Dermis blood vessel endothelial cell (primary cell): ENCODE results near the gene LRRC43. TPM values are rescaled to one million over a fixed set of nuclear protein-coding genes. Genes with fewer than 3 reads are reported as not detected.
"Not testable (repeated sequence)": the region's sequence is repeated elsewhere in the genome, so short reads cannot be mapped to it uniquely, and the experiment has no call there.

ENCODE experiments used
- DNase-seq: peaks from one replicate; pipeline ENCODE4 v3.0.0; 2010
- total RNA-seq: library from RNA; depleted of rRNA; stranded (reverse); fragments of >200 nt; gene quantifications from 2 replicates; pipeline ENCODE4 v1.2.3, GENCODE V29; 2014

LRRC43 gene
- total RNA-seq, 1 donor from 2014 or later, result 0.85 TPM

DNA sequence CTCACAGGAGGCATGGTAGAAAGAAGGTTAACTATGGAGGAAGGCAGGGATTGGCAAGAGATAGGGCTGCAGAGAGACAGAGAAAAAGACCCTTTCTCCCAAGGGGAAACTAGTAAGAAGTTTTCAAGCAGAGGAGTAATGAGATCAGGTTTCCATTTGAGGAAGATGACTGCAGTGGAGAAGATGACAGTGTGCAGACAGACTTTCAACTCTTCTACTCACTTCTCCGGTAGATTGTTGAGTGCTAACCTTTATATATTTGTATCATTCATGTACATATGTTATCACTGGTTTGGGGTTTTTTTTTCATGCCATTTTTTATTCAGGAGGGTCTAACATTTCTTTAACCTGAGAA, 14.7 kb downstream of the LRRC43 start:
- DNase-seq, result no peak

- no peak for DNase-seq
Measured at GRCh38 chr12:122199484-122200355, 16.8 kb downstream of the LRRC43 start.

DNA sequence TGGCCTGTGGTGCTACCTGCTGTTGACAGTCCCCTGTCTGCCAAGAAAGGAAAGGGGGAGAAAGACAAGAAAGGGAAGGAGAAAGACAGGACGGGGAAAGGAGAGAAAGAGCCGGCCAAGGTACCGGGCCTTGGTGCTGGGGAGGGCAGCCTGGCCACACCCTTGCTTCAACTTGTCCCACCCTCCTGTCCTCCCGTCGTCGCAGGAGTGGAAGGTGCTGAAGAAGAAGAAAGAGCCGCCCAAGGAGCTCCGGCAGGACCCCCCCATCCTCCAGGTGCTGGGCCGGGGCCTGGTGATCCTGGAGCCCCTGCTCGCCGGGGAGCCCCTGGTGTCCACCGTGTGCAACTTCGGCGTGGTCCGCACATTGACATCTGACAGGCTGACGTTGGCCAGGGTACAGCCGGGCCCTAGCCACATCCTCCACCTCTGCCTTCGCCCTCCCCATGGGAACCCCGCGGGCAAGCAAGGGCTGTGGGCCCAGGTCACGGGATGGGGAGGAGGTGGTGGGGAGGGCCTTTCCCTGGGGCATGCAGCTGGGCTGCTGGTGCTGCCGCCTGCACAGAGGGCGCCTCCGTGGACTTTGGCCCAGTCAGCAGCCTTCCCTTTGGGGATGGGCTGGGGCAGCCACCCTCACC, 17.7 kb downstream of the LRRC43 start:
- no peak for DNase-seq

GRCh38 chr12:122201381-122201780, 18.5 kb downstream of the LRRC43 start:
- DNase-seq, result no peak

GRCh38 chr12:122202017-122202416, 19.1 kb downstream of the LRRC43 start:
- DNase-seq, result no peak

- not testable (repeated sequence) for DNase-seq
Measured at GRCh38 chr12:122202811-122203210, 19.9 kb downstream of the LRRC43 start.

DNA sequence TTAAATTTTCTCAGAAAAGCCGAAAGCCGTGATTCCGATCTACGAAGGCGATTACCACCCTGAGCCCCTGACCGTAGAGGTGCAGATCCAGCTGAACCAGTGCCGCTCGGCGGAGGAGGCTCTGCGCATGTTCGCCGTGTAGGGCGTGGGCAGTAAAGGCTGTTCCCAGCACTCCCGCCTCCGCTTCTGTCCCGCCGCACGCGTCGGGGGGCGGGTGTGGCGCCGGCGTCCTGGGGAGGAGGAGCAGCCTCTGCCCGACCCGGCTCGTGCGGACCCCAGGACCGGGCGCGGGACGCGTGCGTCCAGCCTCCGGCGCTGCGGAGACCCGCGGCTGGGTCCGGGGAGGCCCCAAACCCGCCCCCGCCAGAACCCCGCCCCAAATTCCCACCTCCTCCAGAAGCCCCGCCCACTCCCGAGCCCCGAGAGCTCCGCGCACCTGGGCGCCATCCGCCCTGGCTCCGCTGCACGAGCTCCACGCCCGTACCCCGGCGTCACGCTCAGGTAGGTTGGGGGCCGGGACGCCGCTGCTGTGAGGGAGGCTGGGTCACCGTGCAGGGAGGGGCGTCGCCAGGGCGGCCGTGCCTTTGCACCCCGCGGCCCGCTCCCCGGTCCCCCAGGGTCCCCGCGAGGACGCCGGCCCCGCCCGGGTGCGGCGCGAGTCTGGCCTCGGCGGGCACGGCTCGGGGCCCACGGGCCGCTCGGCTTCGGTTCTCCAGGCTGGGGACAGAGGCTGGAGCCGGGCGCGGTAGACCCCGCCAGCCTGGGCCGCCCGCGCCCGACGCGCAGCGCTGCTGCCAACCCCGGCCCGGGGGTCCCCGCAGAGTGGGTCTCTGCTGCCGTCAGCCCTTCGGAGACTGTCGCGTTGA, 20.6 kb downstream of the LRRC43 start, which contains the start of gene B3GNT4:
Gene B3GNT4, plus strand, starts transcription at position 409 of the 866 bp plus-strand sequence. CDS start 910 bp downstream, outside the sequence.
- peak; percentile 48 for DNase-seq

- no peak for DNase-seq
Measured at GRCh38 chr12:122204167-122205052, 21.5 kb downstream of the LRRC43 start.

GRCh38 chr12:122205053-122205925, 22.4 kb downstream of the LRRC43 start:
- DNase-seq, result no peak

DNA sequence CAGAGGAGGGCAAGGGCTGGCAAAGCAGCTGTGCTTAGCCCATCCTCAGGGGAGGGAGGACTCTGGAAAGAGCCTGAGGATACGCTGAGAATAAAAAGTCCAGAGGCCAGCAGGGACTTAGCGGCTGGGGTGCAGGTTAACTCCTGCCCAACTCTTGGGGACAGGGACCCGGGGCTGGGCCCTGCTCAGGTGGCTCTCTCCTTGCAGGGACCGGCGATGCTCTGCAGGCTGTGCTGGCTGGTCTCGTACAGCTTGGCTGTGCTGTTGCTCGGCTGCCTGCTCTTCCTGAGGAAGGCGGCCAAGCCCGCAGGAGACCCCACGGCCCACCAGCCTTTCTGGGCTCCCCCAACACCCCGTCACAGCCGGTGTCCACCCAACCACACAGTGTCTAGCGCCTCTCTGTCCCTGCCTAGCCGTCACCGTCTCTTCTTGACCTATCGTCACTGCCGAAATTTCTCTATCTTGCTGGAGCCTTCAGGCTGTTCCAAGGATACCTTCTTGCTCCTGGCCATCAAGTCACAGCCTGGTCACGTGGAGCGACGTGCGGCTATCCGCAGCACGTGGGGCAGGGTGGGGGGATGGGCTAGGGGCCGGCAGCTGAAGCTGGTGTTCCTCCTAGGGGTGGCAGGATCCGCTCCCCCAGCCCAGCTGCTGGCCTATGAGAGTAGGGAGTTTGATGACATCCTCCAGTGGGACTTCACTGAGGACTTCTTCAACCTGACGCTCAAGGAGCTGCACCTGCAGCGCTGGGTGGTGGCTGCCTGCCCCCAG, 23.4 kb downstream of the LRRC43 start:
- DNase-seq, result no peak

DNA sequence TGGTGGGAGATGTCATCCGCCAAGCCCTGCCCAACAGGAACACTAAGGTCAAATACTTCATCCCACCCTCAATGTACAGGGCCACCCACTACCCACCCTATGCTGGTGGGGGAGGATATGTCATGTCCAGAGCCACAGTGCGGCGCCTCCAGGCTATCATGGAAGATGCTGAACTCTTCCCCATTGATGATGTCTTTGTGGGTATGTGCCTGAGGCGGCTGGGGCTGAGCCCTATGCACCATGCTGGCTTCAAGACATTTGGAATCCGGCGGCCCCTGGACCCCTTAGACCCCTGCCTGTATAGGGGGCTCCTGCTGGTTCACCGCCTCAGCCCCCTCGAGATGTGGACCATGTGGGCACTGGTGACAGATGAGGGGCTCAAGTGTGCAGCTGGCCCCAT, 24.1 kb downstream of the LRRC43 start:
- no peak for DNase-seq

DNA sequence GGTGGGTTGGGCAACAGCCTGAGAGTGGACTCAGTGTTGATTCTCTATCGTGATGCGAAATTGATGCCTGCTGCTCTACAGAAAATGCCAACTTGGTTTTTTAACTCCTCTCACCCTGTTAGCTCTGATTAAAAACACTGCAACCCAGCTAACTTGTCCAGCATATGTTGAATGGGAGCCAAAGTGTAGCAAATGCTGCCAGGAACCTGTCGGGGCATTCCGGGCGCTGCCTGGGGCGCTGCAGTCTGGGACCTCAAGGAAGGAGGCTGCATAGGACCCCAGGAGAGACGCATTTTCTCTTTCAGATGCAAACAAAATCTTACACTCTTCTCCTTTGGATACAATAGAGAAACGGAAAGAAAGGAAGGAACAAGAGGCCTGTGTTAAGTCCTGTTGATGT, 24.5 kb downstream of the LRRC43 start:
- no peak for DNase-seq

DNA sequence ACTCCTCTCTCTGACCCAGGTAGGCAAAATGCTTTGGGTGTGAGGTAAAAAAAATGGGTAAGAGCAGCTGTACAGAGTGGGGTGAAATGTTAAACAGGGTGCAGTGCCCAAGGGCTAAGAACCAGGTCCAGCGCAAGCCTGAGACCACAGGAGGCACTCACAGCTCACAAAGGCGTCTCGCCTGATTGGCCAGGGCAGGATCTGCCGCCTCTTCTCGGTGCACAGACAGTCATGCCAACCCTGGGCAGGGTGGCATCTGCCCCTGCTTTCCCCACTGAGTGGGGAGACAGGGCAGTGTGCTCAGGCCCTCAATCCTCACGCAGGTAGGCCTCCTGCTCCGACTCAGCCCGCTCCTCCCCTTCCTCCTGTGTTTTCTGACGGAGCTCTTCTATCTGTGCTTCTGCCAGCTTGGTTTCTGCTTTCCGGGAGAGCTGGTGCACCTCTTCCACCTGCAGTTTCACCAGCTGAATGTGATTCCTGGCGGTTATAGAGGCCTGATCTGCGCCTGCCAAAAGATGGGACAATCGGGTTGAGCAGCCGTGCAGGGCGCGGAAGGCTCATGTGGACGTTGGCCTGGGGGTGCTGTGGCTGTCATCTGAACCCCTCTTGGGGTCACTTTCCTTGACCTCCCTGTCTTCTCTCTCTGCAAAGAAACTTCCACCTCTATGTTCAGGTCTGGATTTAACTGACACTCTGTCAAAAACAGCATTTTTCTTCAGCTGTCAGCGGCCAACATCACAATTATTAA, 25.3 kb downstream of the LRRC43 start:
- no peak for DNase-seq

DNA sequence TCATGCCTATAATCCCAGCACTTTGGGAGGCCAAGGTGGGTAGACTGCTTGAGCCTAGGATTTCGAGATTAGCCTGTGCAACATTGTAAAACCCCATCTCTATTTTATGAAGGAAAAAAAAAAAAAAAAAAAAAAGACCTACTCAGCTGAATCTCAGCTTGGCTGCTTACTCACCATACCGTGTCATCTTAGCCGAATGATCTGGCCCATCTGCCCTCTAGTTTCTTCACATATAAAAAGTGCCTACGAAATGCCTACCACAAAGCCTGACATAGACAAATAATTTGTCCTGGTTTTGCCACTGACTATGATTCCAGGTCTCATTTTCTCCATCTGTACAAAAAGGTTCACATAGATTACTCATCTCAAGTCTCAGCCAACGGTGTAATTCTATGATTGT, 32.8 kb downstream of the LRRC43 start:
- DNase-seq, result no peak

DNA sequence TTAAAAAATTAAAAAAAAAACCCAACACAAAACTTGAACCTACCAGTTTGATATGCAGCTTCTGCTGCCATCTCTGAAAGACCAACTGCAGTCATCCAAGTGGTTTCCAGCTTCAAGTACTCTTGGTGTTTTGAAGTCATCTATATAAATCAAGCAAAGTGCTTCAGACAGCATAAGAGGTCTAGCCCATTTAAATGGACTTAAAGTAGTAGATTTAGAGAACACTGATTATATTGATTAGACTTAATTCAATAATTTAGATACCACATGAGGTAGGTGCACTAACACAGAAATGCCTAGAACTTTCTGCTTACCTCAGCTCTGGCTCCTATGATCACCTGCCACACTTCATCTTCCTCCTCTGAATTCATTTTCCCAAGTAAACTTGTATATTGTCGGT, 33.5 kb downstream of the LRRC43 start:
- no peak for DNase-seq

DNA sequence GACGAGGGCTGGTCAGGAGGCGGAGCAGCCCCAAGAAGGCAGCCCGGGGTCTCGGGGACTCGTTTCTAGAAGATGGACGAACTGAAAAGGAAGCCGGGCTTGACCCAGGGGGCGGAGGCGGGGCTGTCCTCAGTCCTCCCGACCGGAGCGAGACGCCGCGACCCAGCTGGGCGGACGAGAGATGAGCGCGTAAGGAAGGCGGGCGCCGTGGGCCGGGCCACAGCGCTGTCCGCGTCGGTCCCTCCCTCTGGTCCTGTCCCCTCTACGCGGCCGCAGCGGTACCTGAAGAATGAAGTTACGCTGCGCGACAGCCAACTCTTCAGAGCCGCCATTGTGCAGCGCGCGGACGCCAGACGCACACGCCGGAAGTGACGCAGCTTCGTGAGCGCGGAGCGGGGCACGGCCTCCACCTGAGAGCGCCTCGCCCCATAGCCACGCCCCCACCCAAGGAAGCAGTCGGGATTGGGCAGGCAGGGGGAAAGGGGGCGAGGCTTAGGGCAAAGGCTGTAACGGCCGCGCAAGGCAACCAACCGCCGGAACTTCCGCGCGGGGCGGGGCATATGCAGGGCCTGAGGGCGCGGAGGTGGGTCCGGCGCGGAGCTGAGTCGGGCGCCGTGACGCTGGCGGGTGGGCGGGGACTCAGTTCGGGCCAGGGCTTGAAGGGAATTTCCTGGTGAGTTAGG, 42.9 kb downstream of the LRRC43 start, which contains the start of gene DIABLO:
Gene DIABLO, minus strand, starts transcription at position 370 of the 683 bp plus-strand sequence. Its CDS starts 38 bp downstream, at position 332.
- DNase-seq, result peak; percentile 100

GRCh38 chr12:122226366-122227125, 43.6 kb downstream of the LRRC43 start:
- no peak for DNase-seq

GRCh38 chr12:122227341-122227740, 44.4 kb downstream of the LRRC43 start:
- DNase-seq, result no peak
